ENCODE results near the gene CDH23.

GRCh38 chr10:71697938-71698709, 301.4 kb downstream of the CDH23 start:
- TF ChIP-seq CTCF (IDR thresholded peaks at IDR 0.05) (no peak), POLR2A (IDR thresholded peaks at IDR 0.05) (no peak), POLR2AphosphoS5 (IDR thresholded peaks at IDR 0.05) (no peak)
